HG02870 (cell line): ENCODE data around the gene TPPP.
"Not testable (repeated sequence)": the region's sequence is repeated elsewhere in the genome, so short reads cannot be mapped to it uniquely, and the experiment has no call there.

Experiments
- ATAC-seq: cut with Tn5 transposase; IDR thresholded peaks from one replicate; pipeline ENCODE4 v1.9.1; 2021; ENCODE audit warnings: mild to moderate bottlenecking, moderate library complexity; ENCODE audit not compliant: unreplicated experiment

The TPPP gene

DNA sequence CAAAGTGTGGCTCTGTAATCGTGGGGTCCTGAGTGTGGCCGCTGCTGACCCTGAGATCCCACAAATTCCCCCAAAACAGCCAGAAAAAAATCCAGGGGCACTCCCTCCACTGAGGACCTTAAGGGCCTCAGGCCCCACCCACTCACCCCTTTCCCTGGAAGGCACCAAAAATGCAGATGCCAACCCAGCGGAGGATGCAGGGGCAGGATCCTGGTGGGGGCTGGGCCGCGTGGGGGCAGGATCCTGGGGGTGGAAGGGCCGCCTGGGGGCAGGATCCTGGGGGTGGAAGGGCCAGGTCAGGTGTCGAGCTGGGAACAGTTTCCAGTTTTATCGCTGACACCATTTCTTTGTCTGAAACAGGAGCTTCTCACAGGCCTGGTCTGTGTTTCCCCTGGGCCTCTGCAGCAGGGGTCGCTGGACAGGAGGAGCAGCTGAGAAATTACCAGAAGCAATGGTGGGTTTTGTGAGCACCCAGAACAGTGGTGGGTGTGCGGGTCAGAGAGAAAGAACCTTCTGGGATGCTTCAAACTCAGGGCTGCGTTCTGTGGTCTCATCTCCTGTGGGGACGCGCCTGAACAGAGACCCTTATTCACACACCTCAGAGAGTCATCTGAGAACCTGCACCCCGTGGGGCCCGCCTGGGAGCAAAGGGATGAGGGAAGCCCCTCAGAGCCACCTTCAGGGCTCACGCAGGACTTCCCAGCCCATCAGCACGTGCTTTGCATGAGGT, 13.8 kb downstream of the TPPP start:
- ATAC-seq = not testable (repeated sequence)

DNA sequence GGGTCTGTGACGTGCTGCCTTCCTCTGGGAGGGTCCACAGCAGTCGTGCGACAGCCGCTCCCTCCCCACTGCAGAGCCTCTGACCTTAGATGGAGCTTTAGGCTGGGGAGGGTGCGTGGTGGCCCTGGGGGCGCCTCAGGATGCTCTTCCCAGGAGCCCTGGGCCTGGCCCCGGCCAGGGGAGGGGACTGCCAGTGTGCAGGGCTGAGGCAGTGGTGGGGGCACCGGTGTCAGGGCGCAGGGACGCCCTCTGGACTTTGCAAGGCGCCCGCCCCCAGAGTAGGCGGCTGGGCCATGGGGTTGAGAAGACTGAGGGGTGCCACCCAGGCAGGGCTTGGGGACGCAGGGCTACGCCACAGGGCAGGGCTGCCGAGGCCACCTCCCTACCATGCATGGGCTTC, 14.6 kb downstream of the TPPP start:
- ATAC-seq = not testable (repeated sequence)

DNA sequence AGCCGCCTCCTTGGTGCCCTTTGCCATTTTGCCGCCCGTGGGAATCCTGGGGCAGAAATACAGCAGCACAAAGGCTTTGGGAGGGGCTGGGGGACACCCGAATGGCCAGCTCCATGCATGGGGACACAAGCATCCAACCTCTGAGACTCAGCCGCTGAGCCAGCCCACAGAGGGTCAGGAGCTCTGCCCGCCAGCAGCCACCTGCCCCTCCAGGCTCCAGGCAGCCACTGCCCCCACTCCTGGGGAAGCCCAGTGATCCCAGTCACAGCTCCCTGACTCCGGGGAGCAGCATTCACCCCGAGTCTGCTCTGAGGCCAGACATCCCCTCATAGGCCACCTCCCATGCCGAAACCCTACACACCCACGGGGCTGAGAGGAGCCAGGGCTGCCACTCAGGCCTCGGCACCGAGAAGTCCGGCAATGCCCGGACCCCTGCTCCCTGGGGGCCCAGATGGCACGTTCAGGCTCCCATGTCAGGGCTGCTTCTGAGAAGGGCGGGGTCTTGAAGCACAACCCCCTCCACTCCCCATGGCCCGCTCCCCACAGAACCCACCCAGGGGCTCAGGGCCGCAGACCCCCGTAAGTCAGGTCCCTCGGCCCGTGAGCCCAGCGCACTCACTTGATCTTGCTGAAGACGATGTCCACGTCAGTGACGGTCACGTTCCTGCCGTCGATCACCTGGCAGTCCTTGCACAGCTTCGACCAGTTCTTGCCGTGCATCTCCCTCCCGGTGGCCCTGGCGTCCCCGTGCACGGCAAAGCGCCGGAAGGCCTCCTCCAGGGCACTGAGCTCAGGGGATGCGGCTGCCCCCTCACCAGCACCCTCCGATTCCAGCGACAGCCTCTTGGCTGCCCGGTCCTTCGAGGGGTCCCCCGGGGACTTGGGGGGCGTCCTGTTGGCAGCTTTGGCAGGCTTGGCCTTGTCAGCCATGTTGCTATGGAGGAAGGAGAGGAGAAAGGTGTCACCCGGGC, 15.7 kb downstream of the TPPP start:
- no peak for ATAC-seq

DNA sequence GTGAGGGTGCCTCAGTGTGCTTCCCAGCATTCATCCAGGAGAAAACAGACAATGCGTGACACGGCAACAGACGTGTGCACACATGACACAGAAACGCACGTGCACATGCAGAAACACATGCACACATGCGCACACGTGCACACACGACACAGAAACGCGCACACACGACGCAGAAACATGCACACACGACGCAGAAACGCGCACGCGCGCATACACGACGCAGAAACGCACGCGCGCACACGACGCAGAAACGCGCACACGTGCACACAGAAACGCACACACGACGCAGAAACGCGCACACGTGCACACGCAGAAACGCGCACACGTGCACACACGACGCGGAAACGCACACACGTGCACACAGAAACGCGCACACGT, 16.5 kb downstream of the TPPP start:
- ATAC-seq = no peak

DNA sequence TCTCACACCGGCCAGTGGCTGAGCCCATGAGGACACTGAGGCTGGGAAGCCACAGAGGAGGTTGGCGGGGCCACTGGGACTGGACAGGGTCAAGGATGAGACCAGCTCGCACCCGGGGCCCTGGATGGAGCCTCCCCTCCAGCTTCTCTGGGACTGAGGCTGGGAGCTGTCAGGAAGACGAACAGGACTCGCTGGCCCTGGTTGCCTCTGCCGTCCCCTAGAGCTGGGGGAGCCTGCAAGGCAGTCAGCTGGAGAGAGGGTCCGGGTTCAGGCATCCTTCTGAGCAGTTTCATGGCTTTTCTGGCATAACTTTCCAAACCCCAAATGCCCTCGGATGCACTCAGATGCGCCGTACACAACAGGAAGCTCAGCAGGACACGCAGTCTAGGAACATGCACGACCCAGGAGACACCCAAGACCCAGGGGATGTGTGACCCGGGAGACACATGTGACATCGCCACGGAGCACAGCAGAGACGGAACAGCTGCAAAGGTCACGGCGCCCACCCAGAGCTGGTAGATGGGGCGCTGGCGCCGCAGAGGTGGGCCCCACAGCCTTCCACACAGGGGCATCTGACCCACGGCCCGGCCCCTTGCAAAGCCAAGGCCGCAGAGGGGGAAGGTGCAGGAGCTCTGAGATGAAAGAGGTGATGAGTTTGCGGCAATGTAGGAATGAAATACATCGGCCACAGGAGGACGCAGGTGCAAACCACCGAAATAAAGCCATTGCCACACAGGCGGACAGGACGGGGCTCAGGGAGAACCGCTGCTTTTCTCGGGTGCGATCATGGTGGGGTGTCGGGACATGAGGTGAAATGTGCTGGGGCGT, 17.1 kb downstream of the TPPP start:
- ATAC-seq = no peak

DNA sequence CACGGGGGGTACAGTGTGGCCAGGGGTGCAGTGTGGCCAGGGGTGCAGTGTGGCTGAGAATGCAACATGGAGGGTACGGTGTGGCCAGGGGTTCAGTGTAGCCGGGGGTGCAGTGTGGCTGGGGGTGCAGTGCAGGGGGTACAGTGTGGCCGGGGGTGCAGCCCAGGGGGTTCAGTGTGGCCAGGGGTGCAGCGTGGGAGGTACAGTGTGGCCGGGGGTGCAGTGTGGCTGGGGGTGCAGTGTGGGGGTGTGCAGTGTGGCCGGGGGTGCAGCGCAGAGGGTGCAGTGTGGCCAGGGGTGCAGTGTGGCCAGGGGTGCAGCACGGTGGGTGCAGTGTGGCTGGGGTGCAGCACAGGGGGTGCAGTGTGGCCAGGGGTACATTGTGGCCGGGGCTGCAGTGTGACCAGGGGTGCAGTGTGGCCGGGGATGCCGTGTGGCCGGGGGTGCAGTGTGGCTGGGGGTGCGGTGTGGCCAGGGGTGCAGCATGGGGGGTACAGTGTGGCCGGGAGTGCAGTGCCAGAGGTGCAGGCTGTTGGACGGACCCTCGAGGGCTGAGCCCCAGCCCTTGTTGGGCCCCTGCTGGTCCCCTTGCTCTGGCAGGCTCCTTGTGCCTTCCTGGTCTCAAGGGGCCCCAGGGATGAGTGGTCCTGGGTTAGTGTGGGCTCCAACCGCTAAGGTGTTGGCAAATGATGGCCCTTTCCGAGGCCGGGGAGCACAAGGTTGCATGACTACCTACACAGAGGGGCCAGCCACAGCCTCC, 17.9 kb downstream of the TPPP start:
- ATAC-seq = no peak

DNA sequence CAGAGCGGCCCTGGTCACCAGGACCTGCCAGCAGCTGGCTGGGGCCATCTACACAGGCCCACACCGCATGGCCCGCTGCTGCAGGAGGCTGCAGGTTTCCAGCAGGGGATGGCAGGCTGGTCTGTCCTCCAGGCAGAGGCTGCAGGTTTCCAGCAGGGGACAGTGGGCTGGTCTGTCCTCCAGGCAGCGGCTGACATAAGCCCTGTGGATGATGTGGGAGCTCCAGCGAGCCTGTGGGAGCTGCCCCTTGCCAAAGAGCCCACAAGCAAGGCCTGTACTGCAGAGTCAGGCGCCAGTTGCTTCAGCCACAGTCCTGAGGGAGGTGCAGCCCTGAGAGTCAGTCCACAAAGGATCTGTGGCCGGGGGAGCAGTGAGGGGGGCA, 18.5 kb downstream of the TPPP start:
- no peak for ATAC-seq

DNA sequence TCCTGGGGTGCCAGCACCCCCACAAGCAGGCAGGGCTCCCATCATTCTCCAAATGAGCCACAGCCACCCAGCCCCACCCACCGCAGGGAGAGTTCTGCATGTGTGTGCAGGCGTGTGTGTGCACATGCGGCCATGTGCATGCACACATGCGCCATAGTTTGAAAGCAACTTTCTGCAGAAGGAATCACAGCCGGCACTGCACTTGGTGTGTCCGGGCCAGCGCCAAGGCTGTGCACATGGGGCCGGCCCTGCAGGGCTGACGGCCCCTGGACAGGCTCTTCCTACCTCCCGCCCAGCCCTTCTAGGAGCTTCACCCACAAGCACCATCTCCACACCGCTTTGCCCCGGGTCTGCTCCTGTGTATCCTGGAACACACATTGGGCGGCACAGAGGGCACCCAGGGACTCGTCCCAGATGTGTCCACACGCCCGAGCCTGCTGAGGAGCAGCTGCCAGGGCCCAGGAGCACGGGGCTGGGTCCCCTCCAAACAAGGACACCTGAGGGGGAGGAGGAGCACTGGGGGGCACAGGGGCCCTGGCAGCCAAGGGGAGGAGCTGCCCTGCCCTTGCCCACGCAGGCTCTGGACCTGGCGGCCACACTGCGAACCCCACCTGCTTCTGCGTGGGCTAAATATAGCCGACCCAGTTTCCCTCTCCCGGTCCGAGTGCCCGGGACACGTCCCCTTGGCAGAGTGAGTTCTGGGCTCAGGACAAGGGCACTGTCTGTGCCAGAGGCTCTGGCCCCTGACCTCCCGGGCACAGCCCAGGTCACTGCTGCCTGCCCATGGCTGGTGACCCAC, 19.1 kb downstream of the TPPP start:
- no peak for ATAC-seq

DNA sequence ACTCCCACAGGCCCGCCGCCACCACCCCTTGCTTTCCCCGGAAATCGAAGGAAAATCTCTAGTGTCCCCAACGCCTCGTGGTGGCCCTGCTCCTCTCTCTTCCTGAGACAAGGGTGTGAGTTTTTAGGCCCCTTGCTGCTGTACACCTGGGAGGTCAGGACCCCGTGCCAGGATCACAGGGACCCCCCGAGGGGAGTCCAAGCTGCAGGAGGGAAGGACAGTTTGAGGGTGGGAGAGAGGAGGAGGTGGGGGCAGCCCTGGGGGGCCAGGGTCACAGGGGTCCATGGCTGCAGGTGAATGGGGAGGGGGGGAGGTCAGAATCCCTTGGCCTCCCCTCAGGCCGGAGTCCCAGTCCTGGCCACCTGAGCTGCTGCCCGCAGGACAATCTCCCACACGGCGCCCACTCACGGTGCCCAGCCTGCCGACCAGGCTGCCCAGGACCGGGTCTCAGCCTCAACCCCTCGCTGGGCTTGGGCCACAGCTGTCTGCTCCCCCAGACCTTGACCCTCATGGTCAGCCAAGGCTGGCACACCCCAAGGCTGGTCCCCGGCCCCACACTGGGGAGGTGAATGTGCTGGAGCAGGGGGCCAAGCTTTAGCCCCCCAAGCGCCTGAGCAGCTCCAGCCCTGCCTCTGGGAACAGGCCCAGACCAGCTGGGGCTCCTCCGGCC, 19.9 kb downstream of the TPPP start:
- ATAC-seq = no peak

DNA sequence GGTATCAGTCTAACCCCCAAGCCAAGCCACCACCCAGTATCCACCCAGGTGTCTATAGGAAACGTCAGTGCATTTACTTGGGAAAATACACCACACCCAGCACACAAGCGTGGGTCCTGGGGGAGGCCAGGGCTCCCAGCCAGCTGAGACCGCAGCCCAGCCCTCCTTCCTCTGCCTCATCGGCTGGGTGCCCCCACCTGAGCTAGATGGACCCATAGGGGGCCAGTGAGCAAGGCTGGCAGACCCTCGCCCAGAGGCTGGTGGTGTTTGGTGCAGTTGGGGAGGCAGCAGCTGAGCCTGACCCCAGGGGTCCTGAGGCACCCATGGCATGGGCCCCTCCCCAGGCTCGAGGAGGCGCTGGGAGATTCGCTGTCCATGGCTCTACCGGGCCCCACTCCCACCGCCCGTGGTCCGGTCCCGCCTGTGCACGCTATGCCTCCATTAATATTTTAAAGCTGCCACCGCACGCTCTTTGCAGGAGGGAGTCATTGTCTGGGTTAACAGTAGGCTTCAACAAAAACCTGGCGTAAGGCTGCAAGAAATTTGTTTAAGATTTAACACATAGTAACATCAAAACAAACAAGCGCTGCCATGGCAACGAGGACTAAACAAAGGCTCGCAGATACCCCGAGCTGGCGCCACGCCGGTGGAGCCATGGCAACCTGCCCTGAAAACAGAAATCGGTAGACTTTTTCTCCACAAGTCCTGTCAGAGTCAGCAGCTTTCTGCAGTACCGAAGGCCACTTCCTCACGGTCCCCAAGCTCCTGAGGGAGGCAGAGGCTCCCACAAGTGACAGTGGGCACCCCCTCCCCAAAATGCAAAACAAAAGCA, 20.6 kb downstream of the TPPP start:
- ATAC-seq = no peak

DNA sequence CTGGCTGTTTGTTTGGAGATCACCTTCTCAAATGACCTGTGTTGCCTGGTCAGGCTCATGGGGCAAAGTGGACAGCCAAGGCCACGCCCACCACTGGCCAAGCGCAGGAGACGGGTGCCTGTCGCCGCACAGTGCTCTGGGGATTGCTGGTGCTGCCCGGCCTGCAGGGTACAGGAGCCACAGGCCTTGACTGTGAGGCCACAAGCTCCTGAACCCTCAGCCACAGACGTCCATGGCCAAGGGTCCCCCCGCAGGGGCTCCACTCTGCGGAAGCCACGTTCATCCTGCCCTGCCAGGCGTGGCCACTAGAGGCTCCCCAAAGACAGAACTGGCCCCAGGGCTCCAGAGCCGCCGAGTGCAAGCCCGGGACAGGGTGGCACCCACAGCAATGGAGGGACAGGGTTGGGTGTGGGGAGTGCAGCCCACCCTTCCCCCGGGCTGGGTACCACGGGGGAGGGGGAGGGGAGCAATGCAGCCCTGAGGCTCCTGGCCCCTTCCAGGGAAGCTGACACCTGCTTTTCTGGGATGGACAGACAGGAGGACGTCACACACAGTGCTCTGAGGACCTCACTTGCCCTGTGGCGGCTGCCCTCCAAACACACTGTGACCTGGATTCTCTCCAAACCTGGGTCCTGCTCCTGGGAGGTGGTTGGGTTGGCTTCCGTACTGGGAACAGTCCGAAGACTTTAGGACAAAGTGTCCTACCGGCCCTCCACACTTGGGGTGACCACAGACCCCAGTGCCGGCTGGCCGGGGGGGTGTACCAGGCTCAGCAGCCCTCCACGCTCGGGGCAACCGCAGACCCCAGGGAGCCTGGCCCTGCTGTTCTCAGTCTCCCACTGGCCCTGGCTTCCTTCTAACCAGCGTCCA, 21.5 kb downstream of the TPPP start:
- peak; percentile 56 for ATAC-seq

DNA sequence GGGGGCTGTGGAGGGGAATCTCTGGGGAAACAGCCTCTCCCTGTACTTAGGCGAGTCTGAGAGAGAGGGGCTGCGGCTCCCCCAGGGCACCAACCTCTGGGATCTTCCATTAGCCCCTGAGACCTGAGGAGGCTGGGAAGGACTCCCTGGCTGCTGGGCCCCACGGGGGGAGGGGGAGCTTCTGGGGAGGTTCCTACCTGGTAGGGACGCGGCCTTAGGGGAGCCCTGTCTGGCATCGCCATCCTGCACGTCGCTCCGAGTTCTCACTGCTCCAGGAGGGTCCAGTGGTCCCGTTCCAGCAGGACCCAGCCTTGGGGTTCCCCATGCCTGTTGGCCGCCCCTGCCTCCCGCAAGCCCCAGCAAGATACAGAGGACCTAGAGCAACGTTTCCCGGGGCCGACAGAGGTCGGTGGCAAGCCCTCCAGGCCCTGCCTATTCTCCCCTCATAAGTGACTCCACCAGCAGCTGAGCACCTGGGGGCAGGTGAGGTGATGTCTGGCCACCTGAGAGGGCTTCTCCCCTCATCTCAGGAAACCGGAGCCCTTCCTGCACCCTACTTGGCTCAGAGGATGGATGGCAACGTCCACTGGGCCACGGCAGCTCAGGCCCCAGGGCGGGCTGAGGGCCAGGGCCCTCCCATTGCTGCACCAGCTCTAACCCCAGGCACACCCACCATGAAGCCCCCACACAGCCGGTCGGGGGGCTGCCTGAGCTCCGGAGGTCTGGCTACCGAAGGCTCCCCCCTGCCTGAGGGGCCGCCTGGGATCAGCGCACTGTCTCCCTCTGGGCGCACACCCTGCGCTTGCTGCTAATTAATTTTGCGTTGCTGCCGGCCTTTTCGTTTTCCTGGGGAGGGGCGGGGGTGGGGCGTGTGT, 22.5 kb downstream of the TPPP start:
- no peak for ATAC-seq

DNA sequence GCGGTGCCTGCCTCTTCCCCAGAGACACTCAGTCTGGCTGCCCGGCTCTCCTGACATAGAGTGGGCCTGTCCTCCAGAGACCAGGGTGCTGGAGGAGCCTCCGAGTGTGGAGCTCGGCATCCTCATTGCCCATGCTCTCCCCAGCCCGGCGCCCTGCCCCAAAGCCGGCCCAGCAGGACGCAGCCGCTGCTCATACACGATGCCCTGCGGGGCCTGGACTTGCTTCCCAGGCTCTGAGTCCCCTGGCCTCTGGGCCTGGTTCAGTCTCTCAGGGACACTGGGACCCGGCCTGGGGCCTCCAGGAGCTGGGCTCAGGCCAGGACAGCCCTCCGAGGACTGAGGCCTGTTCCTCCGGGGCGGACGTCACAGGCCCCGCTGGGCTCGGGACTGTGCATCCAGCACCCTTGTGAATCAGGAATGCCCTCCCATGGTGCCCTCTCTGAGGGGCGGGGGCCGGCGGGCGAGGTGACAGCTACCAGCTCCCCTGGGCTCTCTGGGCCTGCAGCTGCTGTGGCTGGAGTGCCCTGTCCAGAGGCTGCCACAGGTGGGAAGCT, 23.2 kb downstream of the TPPP start:
- no peak for ATAC-seq

DNA sequence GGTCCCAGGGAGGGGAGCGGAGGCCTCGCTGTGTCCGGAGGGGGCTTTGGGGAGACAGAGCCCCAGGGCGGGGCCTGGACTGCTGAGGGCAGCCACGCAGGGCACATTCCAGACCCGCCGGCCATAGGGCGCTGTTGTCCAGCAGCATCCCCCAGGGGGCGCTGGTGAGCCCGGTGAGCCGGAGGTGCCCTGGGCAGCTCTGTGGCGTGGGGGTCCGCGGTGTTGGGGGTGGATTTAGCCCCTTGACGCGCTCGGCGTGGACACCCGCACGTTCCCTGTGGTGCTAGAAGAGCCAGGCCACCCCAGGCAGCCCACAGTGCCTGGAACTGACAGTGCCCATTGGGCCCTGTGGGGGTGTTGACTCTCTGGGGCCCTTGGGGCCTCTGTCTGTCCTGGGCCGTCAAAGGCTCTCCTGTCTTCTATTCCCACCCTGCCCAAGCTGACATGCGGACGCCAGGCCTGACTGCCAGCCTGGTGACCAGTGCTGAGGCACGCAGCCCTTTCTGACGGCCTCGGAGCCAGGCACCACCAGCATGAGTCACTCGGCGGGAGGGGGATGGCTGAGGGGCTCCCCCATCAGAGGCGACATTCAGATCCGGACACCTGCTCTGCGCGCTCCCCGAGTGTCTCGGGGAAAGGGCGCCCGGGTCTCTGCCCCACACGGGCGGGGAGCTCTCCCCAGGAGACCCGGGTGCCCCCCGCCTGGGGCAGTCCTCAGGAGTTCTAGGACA, 23.9 kb downstream of the TPPP start:
- no peak for ATAC-seq

DNA sequence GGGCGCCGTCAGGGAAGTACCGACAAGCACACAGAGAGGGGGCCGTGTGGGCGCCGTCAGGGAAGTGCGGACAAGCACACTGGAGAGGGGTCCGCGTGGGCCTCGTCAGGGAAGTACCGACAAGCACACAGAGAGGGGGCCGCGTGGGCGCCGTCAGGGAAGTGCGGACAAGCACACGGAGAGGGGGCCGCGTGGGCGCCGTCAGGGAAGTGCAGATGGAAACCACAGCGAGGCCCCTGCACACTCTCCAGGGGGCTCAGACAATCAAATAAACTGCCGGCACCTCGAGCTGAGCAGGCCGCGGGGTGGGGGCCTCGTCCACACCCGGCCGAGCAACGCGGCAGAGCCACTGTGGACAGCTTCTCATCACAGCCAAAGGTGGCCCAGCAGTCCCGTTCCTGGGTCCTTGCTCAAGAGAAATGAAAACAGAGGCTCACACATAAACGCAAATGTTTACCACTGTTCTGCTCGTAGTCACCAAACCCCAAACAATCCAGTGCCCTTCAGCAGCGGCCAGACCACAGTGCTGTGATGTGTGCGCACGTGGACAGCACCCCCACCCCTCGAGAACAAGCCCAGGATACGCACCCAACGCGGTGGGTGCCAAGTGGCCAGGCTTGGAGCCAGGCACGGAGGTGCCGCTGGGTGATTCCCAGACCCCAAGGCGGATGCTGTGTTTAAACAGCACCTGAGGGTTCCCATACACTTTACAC, 24.7 kb downstream of the TPPP start:
- no peak for ATAC-seq
